HG02884 (cell line): ENCODE results near the gene RBM3.

Experiments
- ATAC-seq: cut with Tn5 transposase; IDR thresholded peaks from one replicate; pipeline ENCODE4 v1.9.1; 2021; ENCODE audit warnings: mild to moderate bottlenecking, moderate library complexity; ENCODE audit not compliant: unreplicated experiment

Gene RBM3

GRCh38 chrX:48617542-48618340 lies 43.5 kb downstream of the RBM3 start:
- ATAC-seq = no peak

DNA sequence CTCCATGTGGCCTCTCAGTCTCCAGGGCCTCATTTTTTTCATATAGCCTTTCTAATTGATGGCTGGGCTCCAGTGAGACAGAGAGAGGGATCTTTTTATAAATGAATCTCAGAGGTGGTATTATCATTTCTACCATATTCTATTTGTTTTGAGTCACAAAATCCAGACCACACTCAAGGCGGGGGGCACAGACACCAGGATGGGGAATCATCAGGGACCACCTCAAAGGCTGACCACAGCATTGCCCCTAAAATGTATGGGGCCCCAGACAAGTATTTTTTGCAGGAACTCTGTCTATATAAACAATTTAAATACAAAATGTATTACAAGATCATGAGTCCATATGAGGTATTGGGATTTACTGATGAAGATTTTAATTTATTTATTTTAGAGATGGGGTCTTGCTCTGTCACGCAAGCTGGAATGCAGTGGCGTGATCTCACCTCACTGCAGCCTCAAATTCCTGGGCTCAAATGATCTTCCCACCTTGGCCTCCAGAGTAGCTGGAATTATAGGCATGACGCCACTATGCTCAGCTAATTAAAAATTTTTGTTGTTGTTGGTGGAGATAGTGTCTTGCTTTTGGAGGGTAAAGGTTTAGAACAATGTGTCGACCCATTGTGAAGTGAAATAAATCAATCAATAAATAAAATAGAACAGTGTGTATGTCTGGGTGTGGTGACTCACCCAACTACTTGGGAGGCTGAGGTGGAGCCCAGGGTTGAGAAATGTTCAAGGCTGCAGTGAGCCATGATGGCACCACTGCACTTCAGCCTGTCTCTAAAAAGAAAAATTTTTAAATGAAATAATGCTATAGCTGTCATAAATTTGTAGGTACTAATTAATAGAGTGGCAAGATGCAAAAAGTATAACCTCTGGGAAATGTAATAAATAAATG lies 52.4 kb downstream of the RBM3 start:
- no peak for ATAC-seq
